ENCODE data around the gene DUSP3. TPM values are rescaled to one million over a fixed set of nuclear protein-coding genes. Genes with fewer than 3 reads are reported as not detected.

Gene DUSP3
- total RNA-seq, 4 donors from 2014 or later = 28.4 to 88.1 (median 39.8) TPM

GRCh38 chr17:43767053-43767712 lies 11.6 kb downstream of the DUSP3 start:
- no peaks in the 10 kb centered on the region for H3K9me3 ChIP-seq
- TF ChIP-seq POLR2A (IDR thresholded peaks at IDR 0.05) = no peak
- TF ChIP-seq CTCF (IDR thresholded peaks at IDR 0.05) = no peak
- no peaks in the 10 kb centered on the region for H3K4me1 ChIP-seq
- no peaks in the 10 kb centered on the region for H3K27me3 ChIP-seq
- H3K27ac ChIP-seq = no peak overlapping the region
- no peak overlapping the region for H3K4me3 ChIP-seq
- H3K36me3 ChIP-seq = no peaks in the 10 kb centered on the region
- intact Hi-C loops (cut with DNase I; ENCODE audit: low total_unique reads) = no loop called here
- no peak for DNase-seq

- H3K36me3 ChIP-seq = no peaks in the 10 kb centered on the region
- TF ChIP-seq POLR2A (IDR thresholded peaks at IDR 0.05) (no peak), CTCF (IDR thresholded peaks at IDR 0.05) (peak; percentile 60 to 83 (median 66))
- no peak overlapping the region for H3K27ac ChIP-seq
- H3K4me1 ChIP-seq = no peaks in the 10 kb centered on the region
- no peak overlapping the region for H3K4me3 ChIP-seq
- DNase-seq = peak; percentile 50 to 61
- no peaks in the 10 kb centered on the region for H3K27me3 ChIP-seq
- H3K9me3 ChIP-seq = no peaks in the 10 kb centered on the region
- intact Hi-C loops (cut with DNase I; ENCODE audit: low total_unique reads) = no loop called here
These were observed 12.2 kb downstream of the DUSP3 start for GRCh38 chr17:43766413-43767052.

GRCh38 chr17:43760254-43760852 lies 18.4 kb downstream of the DUSP3 start:
- Histone ChIP-seq H3K4me1 (no peaks in the 10 kb centered on the region), H3K9me3 (no peaks in the 10 kb centered on the region), H3K36me3 (no peaks in the 10 kb centered on the region), H3K27me3 (peaks cover 0 to 5% of the 10 kb centered on the region in 2 donors), H3K4me3 (no peak overlapping the region), H3K27ac (no peak overlapping the region)
- TF ChIP-seq POLR2A (IDR thresholded peaks at IDR 0.05) = no peak
- TF ChIP-seq CTCF (IDR thresholded peaks at IDR 0.05) = peak; percentile 98 to 100 (median 98)
- DNase-seq = peak; percentile 91 to 93
- intact Hi-C loops (cut with DNase I; ENCODE audit: low total_unique reads) = loop anchor here (2.0 kb wide), 1 partner anchor 66 kb away; no protein-coding TSS in a partner anchor

- no peak overlapping the region for H3K4me3 ChIP-seq
- no peaks in the 10 kb centered on the region for H3K36me3 ChIP-seq
- intact Hi-C loops (cut with DNase I; ENCODE audit: low total_unique reads) = loop anchor here (2.0 to 10.0 kb wide), 2 partner anchors 65 to 185 kb away; no protein-coding TSS in a partner anchor
- H3K27ac ChIP-seq = no peak overlapping the region
- TF ChIP-seq CTCF (IDR thresholded peaks at IDR 0.05) (no peak), POLR2A (IDR thresholded peaks at IDR 0.05) (no peak)
- H3K4me1 ChIP-seq = no peaks in the 10 kb centered on the region
- H3K27me3 ChIP-seq = peaks cover 0 to 5% of the 10 kb centered on the region in 2 donors
- H3K9me3 ChIP-seq = no peaks in the 10 kb centered on the region
- no peak for DNase-seq
These were observed 18.9 kb downstream of the DUSP3 start for GRCh38 chr17:43759836-43760235.

Data from uterus (tissue), 4 donors.